ENCODE results near the gene UNC79. TPM values are rescaled to one million over a fixed set of nuclear protein-coding genes. Genes with fewer than 3 reads are reported as not detected.
"Not testable (repeated sequence)": the region's sequence is repeated elsewhere in the genome, so short reads cannot be mapped to it uniquely, and the experiment has no call there.

Gene UNC79
- total RNA-seq, 1 experiment from 2014 or later = not detected

GRCh38 chr14:93493622-93494021, 62.9 kb downstream of the UNC79 start:
- not testable (repeated sequence) for DNase-seq (ENCODE audit: low spot score)

GRCh38 chr14:93496856-93497741, 66.4 kb downstream of the UNC79 start:
- no peak for DNase-seq (ENCODE audit: low spot score)

GRCh38 chr14:93510056-93510455, 79.3 kb downstream of the UNC79 start:
- DNase-seq (ENCODE audit: low spot score) = no peak

GRCh38 chr14:93511001-93511400, 80.3 kb downstream of the UNC79 start:
- DNase-seq (ENCODE audit: low spot score) = no peak

- no peak for DNase-seq (ENCODE audit: low spot score)
These were observed 89.4 kb downstream of the UNC79 start for GRCh38 chr14:93520053-93520607.

- DNase-seq (ENCODE audit: low spot score) = no peak
These were observed 91.5 kb downstream of the UNC79 start for GRCh38 chr14:93522221-93522620.

GRCh38 chr14:93525216-93525615, 94.5 kb downstream of the UNC79 start:
- not testable (repeated sequence) for DNase-seq (ENCODE audit: low spot score)

GRCh38 chr14:93525696-93526451, 95.1 kb downstream of the UNC79 start:
- no peak for DNase-seq (ENCODE audit: low spot score)

- no peak for DNase-seq (ENCODE audit: low spot score)
These were observed 96.5 kb downstream of the UNC79 start for GRCh38 chr14:93527203-93527607.

- no peak for DNase-seq (ENCODE audit: low spot score)
These were observed 98.3 kb downstream of the UNC79 start for GRCh38 chr14:93528884-93529558.

- DNase-seq (ENCODE audit: low spot score) = no peak
These were observed 100.9 kb downstream of the UNC79 start for GRCh38 chr14:93531644-93532043.

GRCh38 chr14:93532541-93532940, 101.8 kb downstream of the UNC79 start:
- DNase-seq (ENCODE audit: low spot score) = no peak

GRCh38 chr14:93533437-93533836, 102.7 kb downstream of the UNC79 start:
- DNase-seq (ENCODE audit: low spot score) = peak; percentile 19

- peak; percentile 12 for DNase-seq (ENCODE audit: low spot score)
These were observed 103.1 kb downstream of the UNC79 start for GRCh38 chr14:93533842-93534241.

GRCh38 chr14:93535537-93535936, 104.8 kb downstream of the UNC79 start:
- DNase-seq (ENCODE audit: low spot score) = no peak

GRCh38 chr14:93536945-93537344, 106.2 kb downstream of the UNC79 start:
- DNase-seq (ENCODE audit: low spot score) = peak; percentile 41

- DNase-seq (ENCODE audit: low spot score) = no peak
These were observed 107.2 kb downstream of the UNC79 start for GRCh38 chr14:93537951-93538350.

GRCh38 chr14:93538413-93538812, 107.7 kb downstream of the UNC79 start:
- DNase-seq (ENCODE audit: low spot score) = no peak

GRCh38 chr14:93540235-93540634, 109.5 kb downstream of the UNC79 start:
- DNase-seq (ENCODE audit: low spot score) = no peak

GRCh38 chr14:93543766-93544165, 113.0 kb downstream of the UNC79 start:
- peak; percentile 23 for DNase-seq (ENCODE audit: low spot score)

- no peak for DNase-seq (ENCODE audit: low spot score)
These were observed 113.5 kb downstream of the UNC79 start for GRCh38 chr14:93544212-93544611.

- no peak for DNase-seq (ENCODE audit: low spot score)
These were observed 115.9 kb downstream of the UNC79 start for GRCh38 chr14:93546642-93547041.

All from HT-29 (cell line).